NCI-H2196 treated with DMSO at 0.1 percent for 48 hours (cell line): ENCODE results near the gene NGFR.
"Not testable (repeated sequence)": the region's sequence is repeated elsewhere in the genome, so short reads cannot be mapped to it uniquely, and the experiment has no call there.

Experiments
- DNase-seq: peaks from one replicate; lab custom pipeline; 2025; ENCODE audit not compliant: unreplicated experiment; lab: John Stamatoyannopoulos, UW

Gene NGFR

GRCh38 chr17:49496183-49496866, 1.2 kb downstream of the NGFR start:
- DNase-seq: peak; percentile 43

GRCh38 chr17:49496867-49497147, 1.7 kb downstream of the NGFR start:
- no peak for DNase-seq

- no peak for DNase-seq
These were observed 2.3 kb downstream of the NGFR start for GRCh38 chr17:49497148-49498028.

GRCh38 chr17:49498029-49498615, 3.0 kb downstream of the NGFR start:
- no peak for DNase-seq

- DNase-seq: peak; percentile 97
These were observed 6.4 kb downstream of the NGFR start for GRCh38 chr17:49501496-49501895.

GRCh38 chr17:49502254-49502653, 7.2 kb downstream of the NGFR start:
- DNase-seq: no peak

- not testable (repeated sequence) for DNase-seq
These were observed 7.6 kb downstream of the NGFR start for GRCh38 chr17:49502680-49503079.

- no peak for DNase-seq
These were observed 9.3 kb downstream of the NGFR start for GRCh38 chr17:49504369-49504768.

- no peak for DNase-seq
These were observed 10.8 kb downstream of the NGFR start for GRCh38 chr17:49505854-49506253.

- no peak for DNase-seq
These were observed 11.2 kb downstream of the NGFR start for GRCh38 chr17:49506282-49506681.

- DNase-seq: peak; percentile 80
These were observed 13.2 kb downstream of the NGFR start for GRCh38 chr17:49508061-49508865.

- DNase-seq: no peak
These were observed 13.9 kb downstream of the NGFR start for GRCh38 chr17:49508866-49509587.

GRCh38 chr17:49509588-49509917, 14.5 kb downstream of the NGFR start:
- DNase-seq: no peak

- DNase-seq: no peak
These were observed 15.1 kb downstream of the NGFR start for GRCh38 chr17:49510059-49510719.

- no peak for DNase-seq
These were observed 15.6 kb downstream of the NGFR start for GRCh38 chr17:49510720-49511110.

GRCh38 chr17:49511810-49512209, 16.7 kb downstream of the NGFR start:
- DNase-seq: no peak

- DNase-seq: no peak
These were observed 17.4 kb downstream of the NGFR start for GRCh38 chr17:49512296-49513043.

GRCh38 chr17:49513044-49513395, 17.9 kb downstream of the NGFR start:
- no peak for DNase-seq

- no peak for DNase-seq
These were observed 18.5 kb downstream of the NGFR start for GRCh38 chr17:49513641-49514040.
